Psoas muscle (tissue), 8 donors: Measurements from ENCODE around the gene WIPF1. TPM values are rescaled to one million over a fixed set of nuclear protein-coding genes. Genes with fewer than 3 reads are reported as not detected.
"Not testable (repeated sequence)": the region's sequence is repeated elsewhere in the genome, so short reads cannot be mapped to it uniquely, and the experiment has no call there.

ENCODE experiments used
- ATAC-seq, 4 donors: fragments of 200-7000 bp; cut with Tn5 transposase; one replicate each; pipeline ENCODE4 v1.9.1; 2020; ENCODE audit warnings: moderate library complexity in 3 of 4, mild to moderate bottlenecking in 2 of 4
- DNase-seq, 2 donors: peaks; one replicate each; pipeline ENCODE4 v3.0.0-alpha.2; 2020
- H3K27ac ChIP-seq: fragments of 200-600 bp; one replicate; pipeline ENCODE4 v1.8.0; 2022
- H3K27me3 ChIP-seq, 3 donors: fragments of 200-600 bp in 1 of 3; one replicate each; pipeline versions ENCODE4 v1.6.1 to v1.8.0; 2013 to 2022; ENCODE audit warnings: low read length in 2 of 3, mild to moderate bottlenecking in 2 of 3, moderate library complexity in 1 of 3; ENCODE audit not compliant: insufficient read depth in 3 of 3
- H3K36me3 ChIP-seq, 2 donors: fragments of 200-600 bp in 1 of 2; one replicate each; pipeline versions ENCODE4 v1.6.1 to v1.8.0; 2013 to 2022; ENCODE audit warnings: low read depth in 1 of 2, mild to moderate bottlenecking in 1 of 2, moderate library complexity in 1 of 2; ENCODE audit not compliant: insufficient read depth in 1 of 2
- H3K4me1 ChIP-seq: fragments of 200-600 bp; one replicate; pipeline ENCODE4 v1.8.0; 2022
- H3K4me3 ChIP-seq: fragments of 200-600 bp; one replicate; pipeline ENCODE4 v1.8.0; 2022; ENCODE audit warnings: mild to moderate bottlenecking
- H3K9me3 ChIP-seq: fragments of 200-600 bp; one replicate; pipeline ENCODE4 v1.8.0; 2022
- WGBS, 3 donors: extraction: QIAGEN DNeasy Blood & Tissue Kit; methylation state at CpG; one replicate each; pipeline versions ENCODE4 v1.1.6 to v1.1.7; 2013; 5-methylcytosine and 5-hydroxymethylcytosine counted together
- intact Hi-C, 2 donors: fragments of 100-400 bp; cut with DNase I; formaldehyde crosslinking; loops; one replicate each; pipeline versions ENCODE4 v1.11.0 to v1.14.2; 2022
- polyA plus RNA-seq, 3 donors: library from polyadenylated mRNA; stranded (reverse); fragments of 200-250 nt; gene quantifications; one replicate each; pipeline ENCODE4 v1.2.3, GENCODE V29; 2013
- total RNA-seq, 4 donors: library from RNA; stranded (reverse); fragmentation: NEBNext Ultra II Directional in 2 of 4; extraction: Animal tissue kit (Norgen Biotek cat#: 25700) in 2 of 4; gene quantifications; one replicate each; pipeline versions ENCODE4 v1.2.1 to v1.2.4, GENCODE V29; 2021 to 2023
- TF ChIP-seq, protein P1 (sequence below): fragments of 200-600 bp; IDR thresholded peaks from one replicate; pipeline ENCODE4 v1.8.0; 2022; ENCODE audit warnings: antibody characterized with exemption
- donor health status: healthy with polysubstance abuse.
- donor health status: DM: no; HTN: no; CAD: no; lungs with moderate emphysema.
- donor health status: Bipolar disorder and iron deficiency.
- donor health status: healthy.
- donor health status: DM: yes; HTN: yes; CAD: no.
- donor health status: DM: no; HTN: no; CAD: no.
- donor health status: DM: no; HTN: no; CAD: no.
- donor health status: DM: yes; HTN: yes; CAD: no.

The WIPF1 gene
- total and polyA plus RNA-seq, 7 donors = 3.4 to 10.0 (median 6.2) TPM

GRCh38 chr2:174553811-174554493, 43.7 kb downstream of the WIPF1 start:
- no peaks in the 10 kb centered on the region for H3K4me1 ChIP-seq
- no peaks in the 10 kb centered on the region for H3K9me3 ChIP-seq
- TF ChIP-seq, protein P1, sequence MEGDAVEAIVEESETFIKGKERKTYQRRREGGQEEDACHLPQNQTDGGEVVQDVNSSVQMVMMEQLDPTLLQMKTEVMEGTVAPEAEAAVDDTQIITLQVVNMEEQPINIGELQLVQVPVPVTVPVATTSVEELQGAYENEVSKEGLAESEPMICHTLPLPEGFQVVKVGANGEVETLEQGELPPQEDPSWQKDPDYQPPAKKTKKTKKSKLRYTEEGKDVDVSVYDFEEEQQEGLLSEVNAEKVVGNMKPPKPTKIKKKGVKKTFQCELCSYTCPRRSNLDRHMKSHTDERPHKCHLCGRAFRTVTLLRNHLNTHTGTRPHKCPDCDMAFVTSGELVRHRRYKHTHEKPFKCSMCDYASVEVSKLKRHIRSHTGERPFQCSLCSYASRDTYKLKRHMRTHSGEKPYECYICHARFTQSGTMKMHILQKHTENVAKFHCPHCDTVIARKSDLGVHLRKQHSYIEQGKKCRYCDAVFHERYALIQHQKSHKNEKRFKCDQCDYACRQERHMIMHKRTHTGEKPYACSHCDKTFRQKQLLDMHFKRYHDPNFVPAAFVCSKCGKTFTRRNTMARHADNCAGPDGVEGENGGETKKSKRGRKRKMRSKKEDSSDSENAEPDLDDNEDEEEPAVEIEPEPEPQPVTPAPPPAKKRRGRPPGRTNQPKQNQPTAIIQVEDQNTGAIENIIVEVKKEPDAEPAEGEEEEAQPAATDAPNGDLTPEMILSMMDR = no peak
- 66 to 93% (median 92%) methylated on average over 5 of the region's 5 CpGs for WGBS, 3 donors
- H3K36me3 ChIP-seq = no peaks in the 10 kb centered on the region
- H3K27ac ChIP-seq = no peak overlapping the region
- H3K27me3 ChIP-seq = no peaks in the 10 kb centered on the region
- ATAC-seq (no peak), DNase-seq (no peak)
- no peak overlapping the region for H3K4me3 ChIP-seq
- intact Hi-C loops = no loop called here

GRCh38 chr2:174552880-174553279, 44.7 kb downstream of the WIPF1 start:
- DNase-seq = no peak
- ATAC-seq = no peak
- intact Hi-C loops = no loop called here
- TF ChIP-seq, protein P1 = no peak
- Histone ChIP-seq H3K9me3 (no peaks in the 10 kb centered on the region), H3K4me1 (no peaks in the 10 kb centered on the region), H3K36me3 (no peaks in the 10 kb centered on the region), H3K4me3 (no peak overlapping the region), H3K27me3 (no peaks in the 10 kb centered on the region), H3K27ac (no peak overlapping the region)
- WGBS, 3 donors = 93 to 97% (median 96%) methylated on average over 5 of the region's 5 CpGs

DNA sequence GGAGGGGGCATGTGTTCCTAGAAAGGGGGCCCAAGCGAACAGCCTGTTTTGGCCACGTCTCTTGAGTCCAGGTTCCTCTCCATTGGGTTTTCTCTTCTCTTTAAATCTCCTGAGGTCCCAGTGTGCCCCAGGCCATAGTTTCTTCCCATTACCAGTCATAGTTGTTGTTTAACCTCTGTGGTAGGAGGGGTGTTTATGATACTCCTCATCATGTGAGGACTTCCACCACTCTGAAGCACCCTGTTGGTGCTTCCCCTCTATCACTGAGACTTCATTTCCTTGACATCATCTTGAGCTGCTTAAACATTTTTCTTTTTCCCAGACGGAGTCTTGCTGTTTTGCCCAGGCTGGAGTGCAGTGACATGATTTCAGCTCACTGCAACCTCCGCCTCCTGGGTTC, 45.9 kb downstream of the WIPF1 start:
- WGBS, 3 donors = 89 to 94% (median 93%) methylated on average over 4 of the region's 4 CpGs
- Histone ChIP-seq H3K9me3 (no peaks in the 10 kb centered on the region), H3K4me3 (no peak overlapping the region), H3K27me3 (no peaks in the 10 kb centered on the region), H3K36me3 (no peaks in the 10 kb centered on the region), H3K27ac (no peak overlapping the region), H3K4me1 (no peaks in the 10 kb centered on the region)
- ATAC-seq (no peak), DNase-seq (no peak)
- TF ChIP-seq, protein P1 = no peak
- intact Hi-C loops = no loop called here

DNA sequence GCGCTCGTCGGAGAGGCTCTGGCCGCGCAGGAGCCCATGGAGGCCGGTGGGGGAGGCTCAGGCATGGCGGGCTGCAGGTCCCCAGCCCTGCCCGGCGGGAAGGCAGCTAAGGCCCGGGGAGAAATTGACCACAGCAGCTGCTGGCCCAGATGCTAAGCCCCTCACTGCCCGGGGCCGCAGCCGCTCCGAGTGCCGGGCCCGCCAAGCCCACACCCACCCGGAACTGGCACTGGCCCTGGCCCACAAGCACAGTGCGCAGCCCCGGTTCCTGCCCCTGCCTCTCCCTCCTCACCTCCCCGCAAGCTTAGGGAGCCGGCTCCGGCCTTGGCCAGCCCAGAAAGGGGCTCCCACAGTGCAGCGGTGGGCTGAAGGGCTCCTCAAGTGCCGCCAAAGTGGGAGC, 49.0 kb downstream of the WIPF1 start:
- H3K9me3 ChIP-seq, H3K27ac ChIP-seq, H3K4me1 ChIP-seq, DNase-seq, intact Hi-C loops, ATAC-seq, H3K4me3 ChIP-seq, H3K27me3 ChIP-seq, H3K36me3 ChIP-seq: not testable (repeated sequence)
- 83 to 94% (median 86%) methylated on average over 18 to 24 of the region's 24 CpGs for WGBS, 3 donors

GRCh38 chr2:174548021-174548420, 49.6 kb downstream of the WIPF1 start:
- H3K27me3 ChIP-seq, H3K27ac ChIP-seq, H3K4me3 ChIP-seq, H3K4me1 ChIP-seq, intact Hi-C loops, ATAC-seq, DNase-seq, H3K36me3 ChIP-seq, H3K9me3 ChIP-seq: not testable (repeated sequence)
- WGBS, 3 donors = 90 to 95% (median 91%) methylated on average over 7 of the region's 7 CpGs
